Loucy (cell line): ENCODE data around the gene EFCAB13.

Experiments used
- H2AFZ ChIP-seq: fragments of 200-600 bp; sonication (generic); 2 replicates; pipeline ENCODE4 v1.6.0; 2016; ENCODE audit warnings: antibody characterized with exemption, mild to moderate bottlenecking, low read length, moderate library complexity
- H3F3A ChIP-seq: fragments of 200-600 bp; 2 replicates; pipeline ENCODE4 v1.6.0; 2016; ENCODE audit warnings: antibody characterized with exemption, low read depth, mild to moderate bottlenecking
- H3K27me3 ChIP-seq: fragments of 200-600 bp; sonication (generic); 2 replicates; pipeline ENCODE4 v1.6.1; 2014; ENCODE audit warnings: low read length, mild to moderate bottlenecking; ENCODE audit not compliant: insufficient read depth, poor library complexity, severe bottlenecking
- H3K36me3 ChIP-seq: fragments of 200-600 bp; sonication (generic); 2 replicates; pipeline ENCODE4 v1.6.1; 2016; ENCODE audit warnings: low read length; ENCODE audit not compliant: insufficient read depth
- H3K4me1 ChIP-seq: fragments of 200-600 bp; sonication (generic); 2 replicates; pipeline ENCODE4 v1.5.1; 2014; ENCODE audit warnings: low read length, mild to moderate bottlenecking; ENCODE audit not compliant: insufficient read depth, poor library complexity, severe bottlenecking
- H3K4me2 ChIP-seq: fragments of 200-600 bp; sonication (generic); 2 replicates; pipeline ENCODE4 v1.6.0; 2014; ENCODE audit warnings: antibody characterized with exemption, low read length, low read depth, mild to moderate bottlenecking; ENCODE audit not compliant: poor library complexity, severe bottlenecking
- H3K4me3 ChIP-seq: fragments of 200-600 bp; sonication (generic); 2 replicates; pipeline ENCODE4 v1.5.1; 2014; ENCODE audit warnings: low read length, mild to moderate bottlenecking, mixed read lengths; ENCODE audit not compliant: poor library complexity, severe bottlenecking
- H3K79me2 ChIP-seq: fragments of 200-600 bp; sonication (generic); 2 replicates; pipeline ENCODE4 v1.6.1; 2014; ENCODE audit warnings: low read length; ENCODE audit not compliant: insufficient read depth
- H3K9ac ChIP-seq: fragments of 200-600 bp; sonication (generic); 2 replicates; pipeline ENCODE4 v1.6.0; 2014; ENCODE audit warnings: mild to moderate bottlenecking, low read depth, low read length, moderate library complexity; ENCODE audit not compliant: poor library complexity, severe bottlenecking
- H3K9me2 ChIP-seq: fragments of 200-600 bp; sonication (generic); replicated peaks from 2 replicates; pipeline ENCODE4 v1.6.1; 2016; ENCODE audit warnings: low read depth, low read length, mixed read lengths
- H3K9me3 ChIP-seq: fragments of 200-600 bp; sonication (generic); 2 replicates; pipeline ENCODE4 v1.6.1; 2014; ENCODE audit warnings: mild to moderate bottlenecking, antibody characterized with exemption, low read length, low read depth; ENCODE audit not compliant: insufficient read depth
- H4K20me1 ChIP-seq: fragments of 200-600 bp; sonication (generic); 2 replicates; pipeline ENCODE4 v1.6.0; 2014; ENCODE audit warnings: antibody characterized with exemption, low read length, mild to moderate bottlenecking; ENCODE audit not compliant: insufficient read depth, poor library complexity, severe bottlenecking
- EZH2phosphoT487 ChIP-seq: fragments of 200-600 bp; IDR thresholded peaks from 2 replicates; pipeline ENCODE4 v1.6.1; 2018; ENCODE audit warnings: antibody characterized with exemption, mild to moderate bottlenecking, moderate library complexity, borderline replicate concordance
- TF ChIP-seq, protein P1 (sequence below): fragments of 200-600 bp; sonication (generic); conservative IDR thresholded peaks from 2 replicates; pipeline ENCODE4 v1.5.1; 2014; ENCODE audit warnings: mild to moderate bottlenecking, antibody characterized with exemption, low read length

EFCAB13 gene

DNA sequence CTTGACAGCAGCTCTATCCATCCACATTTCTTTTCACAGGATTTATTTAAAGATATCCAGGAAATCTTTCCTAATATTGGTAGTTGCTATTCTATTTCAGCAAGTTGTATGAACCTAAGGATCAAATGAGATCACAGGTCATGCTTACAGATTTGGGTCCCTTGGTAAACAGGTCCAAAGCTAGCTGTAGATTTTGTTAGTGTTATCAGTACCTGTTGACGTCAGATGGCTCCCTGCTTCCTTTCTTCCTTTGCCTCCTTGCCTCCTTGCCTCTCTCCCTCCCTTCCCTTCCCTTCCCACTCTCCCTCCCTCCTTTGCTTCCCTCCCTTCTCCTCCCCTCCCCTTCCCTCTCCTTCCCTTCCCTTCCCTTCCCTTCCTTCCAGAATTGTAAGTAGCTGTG is 76.6 kb downstream of the EFCAB13 start:
- H3K79me2 ChIP-seq, result no peaks in the 10 kb centered on the region
- no peaks in the 10 kb centered on the region for H3K27me3 ChIP-seq
- no peaks in the 10 kb centered on the region for H3F3A ChIP-seq
- H3K4me3 ChIP-seq, result no peak overlapping the region
- no peaks in the 10 kb centered on the region for H3K4me1 ChIP-seq
- H2AFZ ChIP-seq, result no peak overlapping the region
- no peak for TF ChIP-seq EZH2phosphoT487
- TF ChIP-seq, protein P1, sequence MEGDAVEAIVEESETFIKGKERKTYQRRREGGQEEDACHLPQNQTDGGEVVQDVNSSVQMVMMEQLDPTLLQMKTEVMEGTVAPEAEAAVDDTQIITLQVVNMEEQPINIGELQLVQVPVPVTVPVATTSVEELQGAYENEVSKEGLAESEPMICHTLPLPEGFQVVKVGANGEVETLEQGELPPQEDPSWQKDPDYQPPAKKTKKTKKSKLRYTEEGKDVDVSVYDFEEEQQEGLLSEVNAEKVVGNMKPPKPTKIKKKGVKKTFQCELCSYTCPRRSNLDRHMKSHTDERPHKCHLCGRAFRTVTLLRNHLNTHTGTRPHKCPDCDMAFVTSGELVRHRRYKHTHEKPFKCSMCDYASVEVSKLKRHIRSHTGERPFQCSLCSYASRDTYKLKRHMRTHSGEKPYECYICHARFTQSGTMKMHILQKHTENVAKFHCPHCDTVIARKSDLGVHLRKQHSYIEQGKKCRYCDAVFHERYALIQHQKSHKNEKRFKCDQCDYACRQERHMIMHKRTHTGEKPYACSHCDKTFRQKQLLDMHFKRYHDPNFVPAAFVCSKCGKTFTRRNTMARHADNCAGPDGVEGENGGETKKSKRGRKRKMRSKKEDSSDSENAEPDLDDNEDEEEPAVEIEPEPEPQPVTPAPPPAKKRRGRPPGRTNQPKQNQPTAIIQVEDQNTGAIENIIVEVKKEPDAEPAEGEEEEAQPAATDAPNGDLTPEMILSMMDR, result no peak
- H3K36me3 ChIP-seq, result no peaks in the 10 kb centered on the region
- no peak overlapping the region for H3K9ac ChIP-seq
- no peaks in the 10 kb centered on the region for H4K20me1 ChIP-seq
- no peak overlapping the region for H3K4me2 ChIP-seq
- H3K9me2 ChIP-seq, result no peaks in the 10 kb centered on the region
- H3K9me3 ChIP-seq, result no peaks in the 10 kb centered on the region

DNA sequence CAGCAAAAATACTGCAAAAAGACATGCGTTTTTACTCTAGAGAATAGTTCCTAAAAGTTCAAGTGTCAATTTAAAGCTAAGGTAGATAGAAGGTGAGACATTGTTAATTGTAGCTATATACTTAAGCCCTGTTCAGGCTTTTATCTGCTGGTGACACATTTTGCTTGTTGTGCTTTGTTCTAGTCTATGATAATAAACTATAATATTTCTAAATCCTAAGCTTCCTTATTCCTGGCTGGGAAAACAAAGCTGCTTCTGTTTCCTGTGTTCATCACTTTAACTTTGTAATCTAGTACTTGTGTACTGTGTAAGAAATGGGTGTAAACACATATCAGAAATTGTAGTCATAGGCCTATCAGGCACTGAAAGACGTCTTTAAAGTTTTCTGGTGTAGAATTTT is 77.3 kb downstream of the EFCAB13 start:
- no peak overlapping the region for H3K4me2 ChIP-seq
- no peaks in the 10 kb centered on the region for H3K79me2 ChIP-seq
- TF ChIP-seq EZH2phosphoT487, result no peak
- TF ChIP-seq, protein P1, result no peak
- H3K36me3 ChIP-seq, result no peaks in the 10 kb centered on the region
- H3K9ac ChIP-seq, result no peak overlapping the region
- no peaks in the 10 kb centered on the region for H3K4me1 ChIP-seq
- H3K4me3 ChIP-seq, result no peak overlapping the region
- no peaks in the 10 kb centered on the region for H3K27me3 ChIP-seq
- no peaks in the 10 kb centered on the region for H3F3A ChIP-seq
- no peaks in the 10 kb centered on the region for H3K9me2 ChIP-seq
- no peaks in the 10 kb centered on the region for H3K9me3 ChIP-seq
- H4K20me1 ChIP-seq, result no peaks in the 10 kb centered on the region
- no peak overlapping the region for H2AFZ ChIP-seq

DNA sequence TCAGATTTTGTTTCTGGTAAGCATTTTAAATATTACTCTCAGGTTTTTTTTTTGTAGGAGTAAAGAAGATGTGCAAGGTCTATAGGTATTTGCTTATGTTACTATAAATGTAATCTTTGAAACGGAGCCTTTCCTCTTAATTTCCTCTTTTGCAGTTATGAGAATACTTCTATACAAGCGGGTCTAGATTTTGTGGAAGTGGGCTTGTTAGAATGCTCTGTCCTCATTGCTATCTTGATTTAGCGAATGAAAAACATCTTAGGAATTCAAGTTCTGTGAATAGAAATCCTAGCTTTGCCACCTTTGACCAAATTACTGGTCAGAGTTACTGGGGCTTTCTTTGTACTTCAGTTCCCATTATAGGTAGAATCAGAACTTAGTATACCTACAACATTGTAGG is 80.3 kb downstream of the EFCAB13 start:
- Histone ChIP-seq H3K36me3 (no peaks in the 10 kb centered on the region), H3K27me3 (no peaks in the 10 kb centered on the region), H3K79me2 (no peaks in the 10 kb centered on the region), H3K4me1 (no peaks in the 10 kb centered on the region), H3K4me2 (no peak overlapping the region), H3K9me3 (no peaks in the 10 kb centered on the region), H4K20me1 (no peaks in the 10 kb centered on the region), H3K9ac (no peak overlapping the region), H3K4me3 (no peak overlapping the region), H2AFZ (no peak overlapping the region), H3F3A (no peaks in the 10 kb centered on the region), H3K9me2 (no peaks in the 10 kb centered on the region)
- TF ChIP-seq, protein P1, result no peak
- TF ChIP-seq EZH2phosphoT487, result no peak
